HEK293 (cell line): ENCODE data around the gene BNIPL.
A peak's percentile ranks its signal among the peaks of the same experiment; 100 is the strongest.

Experiments
- HOXA7 ChIP-seq: sonication (generic); formaldehyde crosslinking; IDR thresholded peaks from 2 replicates; pipeline ENCODE4 v1.8.1; 2022; ENCODE audit warnings: missing genetic modification reagents, borderline replicate concordance
- OVOL3 ChIP-seq: fragments of 450-650 bp; formaldehyde crosslinking; IDR thresholded peaks from 2 replicates; pipeline ENCODE4 v1.5.1; 2016; ENCODE audit warnings: missing biosample characterization, missing genetic modification characterization
- PRDM2 ChIP-seq: fragments of 450-650 bp; formaldehyde crosslinking; IDR thresholded peaks from 2 replicates; pipeline ENCODE4 v1.5.1; 2016; ENCODE audit warnings: missing biosample characterization, missing genetic modification characterization, borderline replicate concordance
- SALL2 ChIP-seq: fragments of 450-650 bp; formaldehyde crosslinking; IDR thresholded peaks from 2 replicates; pipeline ENCODE4 v1.5.0; 2017; ENCODE audit warnings: missing biosample characterization, mild to moderate bottlenecking, missing genetic modification characterization, borderline replicate concordance
- SP2 ChIP-seq: fragments of 450-650 bp; formaldehyde crosslinking; IDR thresholded peaks from 2 replicates; pipeline ENCODE4 v1.5.1; 2016; ENCODE audit warnings: missing biosample characterization, missing genetic modification characterization
- SP3 ChIP-seq: fragments of 450-650 bp; formaldehyde crosslinking; IDR thresholded peaks from 2 replicates; pipeline ENCODE4 v1.5.1; 2016; ENCODE audit warnings: missing biosample characterization, missing genetic modification characterization
- YY1 ChIP-seq: fragments of 450-650 bp; formaldehyde crosslinking; IDR thresholded peaks from 2 replicates; pipeline ENCODE4 v1.5.1; 2018; ENCODE audit warnings: missing biosample characterization, missing genetic modification characterization
- YY2 ChIP-seq: fragments of 450-650 bp; formaldehyde crosslinking; IDR thresholded peaks from 2 replicates; pipeline ENCODE4 v1.5.1; 2016; ENCODE audit warnings: missing biosample characterization, missing genetic modification characterization
- ZBTB1 ChIP-seq: fragments of 450-650 bp; formaldehyde crosslinking; IDR thresholded peaks from 2 replicates; pipeline ENCODE4 v1.5.1; 2016; ENCODE audit warnings: missing biosample characterization, missing genetic modification characterization
- ZBTB26 ChIP-seq: fragments of 450-650 bp; formaldehyde crosslinking; optimal IDR thresholded peaks from 2 replicates; pipeline ENCODE3; 2016; ENCODE audit warnings: missing biosample characterization, mild to moderate bottlenecking, missing genetic modification characterization
- ZBTB8A ChIP-seq: fragments of 450-650 bp; formaldehyde crosslinking; IDR thresholded peaks from 2 replicates; pipeline ENCODE4 v1.5.1; 2016; ENCODE audit warnings: missing biosample characterization, missing genetic modification characterization
- ZNF174 ChIP-seq: fragments of 450-650 bp; formaldehyde crosslinking; IDR thresholded peaks from 2 replicates; pipeline ENCODE4 v1.5.0; 2017; ENCODE audit warnings: missing biosample characterization, mild to moderate bottlenecking, missing genetic modification characterization
- ZNF202 ChIP-seq: fragments of 450-650 bp; formaldehyde crosslinking; IDR thresholded peaks from 2 replicates; pipeline ENCODE4 v1.5.1; 2016; ENCODE audit warnings: missing biosample characterization, missing genetic modification characterization, borderline replicate concordance
- ZNF214 ChIP-seq: fragments of 450-650 bp; formaldehyde crosslinking; IDR thresholded peaks from 2 replicates; pipeline ENCODE4 v1.5.1; 2017; ENCODE audit warnings: missing biosample characterization, mild to moderate bottlenecking, missing genetic modification characterization, borderline replicate concordance
- ZNF274 ChIP-seq, 2 experiments: fragments of 200-500 bp in 1 of 2; fragments of 450-650 bp in 1 of 2; sonication (Bioruptor generic) in 1 of 2; formaldehyde crosslinking in 1 of 2; IDR thresholded peaks; 2 replicates each; pipeline versions ENCODE4 v1.5.1 to v1.6.1; 2014 to 2016; ENCODE audit warnings: borderline replicate concordance in 1 of 2, inconsistent platforms in 1 of 2, low read length in 1 of 2, missing biosample characterization in 1 of 2, missing genetic modification characterization in 1 of 2
- ZNF302 ChIP-seq: fragments of 450-650 bp; formaldehyde crosslinking; IDR thresholded peaks from 2 replicates; pipeline ENCODE4 v1.5.1; 2016; ENCODE audit warnings: missing biosample characterization, missing genetic modification characterization, low read depth
- ZNF433 ChIP-seq: fragments of 450-650 bp; formaldehyde crosslinking; IDR thresholded peaks from 2 replicates; pipeline ENCODE4 v1.5.1; 2016; ENCODE audit warnings: missing biosample characterization, missing genetic modification characterization, low read depth
- ZNF488 ChIP-seq: fragments of 450-650 bp; formaldehyde crosslinking; IDR thresholded peaks from 2 replicates; pipeline ENCODE4 v1.5.1; 2016; ENCODE audit warnings: missing biosample characterization, missing genetic modification characterization
- ZNF596 ChIP-seq: fragments of 450-650 bp; IDR thresholded peaks from 2 replicates; pipeline ENCODE4 v1.5.0; 2018; ENCODE audit warnings: missing biosample characterization, mild to moderate bottlenecking, missing genetic modification characterization, moderate library complexity
- ZNF600 ChIP-seq: fragments of 450-650 bp; formaldehyde crosslinking; IDR thresholded peaks from 2 replicates; pipeline ENCODE4 v1.5.1; 2016; ENCODE audit warnings: missing biosample characterization, missing genetic modification characterization
- ZNF830 ChIP-seq: fragments of 450-650 bp; IDR thresholded peaks from 2 replicates; pipeline ENCODE4 v1.5.0; 2018; ENCODE audit warnings: missing biosample characterization, missing genetic modification characterization, low read depth, mild to moderate bottlenecking, moderate library complexity
- TF ChIP-seq, protein P1 (sequence below): fragments of 450-650 bp; formaldehyde crosslinking; IDR thresholded peaks from 2 replicates; pipeline ENCODE4 v1.5.1; 2016; ENCODE audit warnings: missing biosample characterization, missing genetic modification characterization
- TF ChIP-seq, protein P2 (sequence below): fragments of 450-650 bp; formaldehyde crosslinking; IDR thresholded peaks from 2 replicates; pipeline ENCODE4 v1.5.1; 2017; ENCODE audit warnings: missing biosample characterization, missing genetic modification characterization

The BNIPL gene

DNA sequence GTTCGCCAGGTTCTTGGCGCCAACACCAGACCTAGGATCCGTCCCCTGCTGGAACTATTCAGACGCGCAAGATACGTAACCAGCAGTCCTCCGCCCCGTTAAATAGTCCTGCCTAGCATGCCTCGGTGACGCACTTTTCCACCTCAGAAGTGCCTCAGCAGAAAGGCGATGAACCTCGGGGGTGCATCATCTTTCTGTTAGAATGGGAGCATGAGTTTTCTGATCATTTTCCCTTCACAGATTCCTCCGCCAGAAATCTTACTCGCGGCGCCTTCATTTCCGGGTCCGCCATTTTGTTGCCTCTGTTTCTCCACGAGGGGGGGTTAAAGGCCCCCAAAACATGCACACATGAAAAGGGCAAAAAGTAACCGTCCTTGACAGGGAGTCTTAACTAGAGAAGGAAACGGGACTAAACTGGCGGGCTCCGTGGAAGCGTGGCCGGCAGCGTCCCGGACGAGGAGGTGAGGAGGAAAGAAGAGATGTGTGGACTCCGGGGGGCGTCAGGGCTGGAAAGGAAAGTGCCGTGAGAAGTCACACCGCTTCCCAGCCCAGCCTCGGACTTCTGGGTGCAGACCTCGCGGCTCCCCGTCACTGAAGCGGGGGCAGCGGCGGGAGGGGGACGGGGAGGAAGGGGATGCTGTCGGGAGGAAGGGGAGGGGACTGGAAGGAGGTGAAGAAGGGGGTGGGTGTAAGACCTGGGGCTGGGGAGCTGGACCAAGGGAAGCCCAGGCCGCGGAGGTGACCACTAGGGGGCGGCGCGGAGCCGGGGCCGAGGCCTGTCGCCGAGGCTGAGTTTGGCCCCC is 34.3 kb downstream of the BNIPL start, which contains the start of gene GABPB2 (continued):
- peak; percentile 92 for TF ChIP-seq YY2
- TF ChIP-seq ZNF214 = no peak
- TF ChIP-seq HOXA7 (CRISPR knock-in tag) = no peak
- TF ChIP-seq, protein P1, sequence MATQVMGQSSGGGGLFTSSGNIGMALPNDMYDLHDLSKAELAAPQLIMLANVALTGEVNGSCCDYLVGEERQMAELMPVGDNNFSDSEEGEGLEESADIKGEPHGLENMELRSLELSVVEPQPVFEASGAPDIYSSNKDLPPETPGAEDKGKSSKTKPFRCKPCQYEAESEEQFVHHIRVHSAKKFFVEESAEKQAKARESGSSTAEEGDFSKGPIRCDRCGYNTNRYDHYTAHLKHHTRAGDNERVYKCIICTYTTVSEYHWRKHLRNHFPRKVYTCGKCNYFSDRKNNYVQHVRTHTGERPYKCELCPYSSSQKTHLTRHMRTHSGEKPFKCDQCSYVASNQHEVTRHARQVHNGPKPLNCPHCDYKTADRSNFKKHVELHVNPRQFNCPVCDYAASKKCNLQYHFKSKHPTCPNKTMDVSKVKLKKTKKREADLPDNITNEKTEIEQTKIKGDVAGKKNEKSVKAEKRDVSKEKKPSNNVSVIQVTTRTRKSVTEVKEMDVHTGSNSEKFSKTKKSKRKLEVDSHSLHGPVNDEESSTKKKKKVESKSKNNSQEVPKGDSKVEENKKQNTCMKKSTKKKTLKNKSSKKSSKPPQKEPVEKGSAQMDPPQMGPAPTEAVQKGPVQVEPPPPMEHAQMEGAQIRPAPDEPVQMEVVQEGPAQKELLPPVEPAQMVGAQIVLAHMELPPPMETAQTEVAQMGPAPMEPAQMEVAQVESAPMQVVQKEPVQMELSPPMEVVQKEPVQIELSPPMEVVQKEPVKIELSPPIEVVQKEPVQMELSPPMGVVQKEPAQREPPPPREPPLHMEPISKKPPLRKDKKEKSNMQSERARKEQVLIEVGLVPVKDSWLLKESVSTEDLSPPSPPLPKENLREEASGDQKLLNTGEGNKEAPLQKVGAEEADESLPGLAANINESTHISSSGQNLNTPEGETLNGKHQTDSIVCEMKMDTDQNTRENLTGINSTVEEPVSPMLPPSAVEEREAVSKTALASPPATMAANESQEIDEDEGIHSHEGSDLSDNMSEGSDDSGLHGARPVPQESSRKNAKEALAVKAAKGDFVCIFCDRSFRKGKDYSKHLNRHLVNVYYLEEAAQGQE (tag by site-specific recombination) = peak; percentile 63
- TF ChIP-seq ZBTB8A (tag by site-specific recombination) = peak; percentile 72
- TF ChIP-seq OVOL3 (tag by site-specific recombination) = peak; percentile 85; the same call in 1 of the 2 replicates
- no peak for TF ChIP-seq ZNF830
- TF ChIP-seq ZBTB1 (tag by site-specific recombination) = no peak
- TF ChIP-seq SP3 (tag by site-specific recombination) = peak; percentile 82
- TF ChIP-seq ZNF302 (tag by site-specific recombination) = 0 out of 2 replicates have a peak, but pooled peaks have one; percentile 11
- no peak for TF ChIP-seq ZNF596 (tag by site-specific recombination)
- no peak for TF ChIP-seq ZNF174 (tag by site-specific recombination)
- TF ChIP-seq ZNF202 (tag by site-specific recombination) = no peak; the same call in 1 of the 2 replicates
- TF ChIP-seq, protein P2, sequence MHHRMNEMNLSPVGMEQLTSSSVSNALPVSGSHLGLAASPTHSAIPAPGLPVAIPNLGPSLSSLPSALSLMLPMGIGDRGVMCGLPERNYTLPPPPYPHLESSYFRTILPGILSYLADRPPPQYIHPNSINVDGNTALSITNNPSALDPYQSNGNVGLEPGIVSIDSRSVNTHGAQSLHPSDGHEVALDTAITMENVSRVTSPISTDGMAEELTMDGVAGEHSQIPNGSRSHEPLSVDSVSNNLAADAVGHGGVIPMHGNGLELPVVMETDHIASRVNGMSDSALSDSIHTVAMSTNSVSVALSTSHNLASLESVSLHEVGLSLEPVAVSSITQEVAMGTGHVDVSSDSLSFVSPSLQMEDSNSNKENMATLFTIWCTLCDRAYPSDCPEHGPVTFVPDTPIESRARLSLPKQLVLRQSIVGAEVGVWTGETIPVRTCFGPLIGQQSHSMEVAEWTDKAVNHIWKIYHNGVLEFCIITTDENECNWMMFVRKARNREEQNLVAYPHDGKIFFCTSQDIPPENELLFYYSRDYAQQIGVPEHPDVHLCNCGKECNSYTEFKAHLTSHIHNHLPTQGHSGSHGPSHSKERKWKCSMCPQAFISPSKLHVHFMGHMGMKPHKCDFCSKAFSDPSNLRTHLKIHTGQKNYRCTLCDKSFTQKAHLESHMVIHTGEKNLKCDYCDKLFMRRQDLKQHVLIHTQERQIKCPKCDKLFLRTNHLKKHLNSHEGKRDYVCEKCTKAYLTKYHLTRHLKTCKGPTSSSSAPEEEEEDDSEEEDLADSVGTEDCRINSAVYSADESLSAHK (tag by site-specific recombination) = peak; percentile 76
- no peak for TF ChIP-seq ZNF274 (IDR thresholded peaks at IDR 0.05; ENCODE audit: low read length)
- TF ChIP-seq ZNF274 (tag by site-specific recombination; IDR thresholded peaks at IDR 0.05; ENCODE audit: borderline replicate concordance) = no peak
- peak; percentile 99 for TF ChIP-seq ZNF600 (tag by site-specific recombination)
- no peak for TF ChIP-seq PRDM2 (tag by site-specific recombination)
- TF ChIP-seq ZNF488 = no peak
- no peak for TF ChIP-seq ZNF433
- TF ChIP-seq ZBTB26 = peak; percentile 60
- peak; percentile 68 for TF ChIP-seq SP2 (tag by site-specific recombination)
- TF ChIP-seq SALL2 (tag by site-specific recombination) = peak; percentile 86
- peak; percentile 98 for TF ChIP-seq YY1 (tag by site-specific recombination)
